ENCODE data around the gene DLG2. TPM values are rescaled to one million over a fixed set of nuclear protein-coding genes. Genes with fewer than 3 reads are reported as not detected.

Gene DLG2
- total and polyA plus RNA-seq, 2 of the 4 experiments (the other 2 are of a cell fraction), result 0.31 to 0.36 TPM

- TF ChIP-seq CEBPB (IDR thresholded peaks at IDR 0.05; ENCODE audit: low read depth, low read length) (no peak), MXI1 (IDR thresholded peaks at IDR 0.05; ENCODE audit: borderline replicate concordance, low read depth, low read length) (peak; percentile 34; the same call in 1 of the 2 replicates), NFE2L2 (IDR thresholded peaks at IDR 0.05; ENCODE audit: low read depth, low read length) (no peak)
Measured at GRCh38 chr11:85663753-85664614, 36.8 kb upstream of the DLG2 start (continued).

GRCh38 chr11:85663080-85663752 is 36.1 kb upstream of the DLG2 start:
- Histone ChIP-seq H2AK5ac (ENCODE audit: low read depth, low read length) (peak overlapping the region; percentile 77; the same call in 1 of the 2 replicates), H3K56ac (ENCODE audit: extremely low read depth, insufficient read depth, low read length) (peak overlapping the region; percentile 61; the same call in 1 of the 2 replicates), H3K9ac (ENCODE audit: low read depth, low read length) (peak overlapping the region; percentile 95), H2BK5ac (ENCODE audit: low read depth, low read length, poor library complexity, severe bottlenecking) (peak overlapping the region; percentile 84), H4K8ac (ENCODE audit: low read depth in 2 of 2, low read length in 2 of 2) (no peak overlapping the region), H4K5ac (ENCODE audit: low read depth, low read length) (no peak overlapping the region), H3K18ac (ENCODE audit: low read depth, low read length) (peak overlapping the region; percentile 10; the same call in 1 of the 2 replicates), H3K27ac (ENCODE audit: insufficient read depth, low read length) (peak overlapping the region; percentile 85), H3K4ac (ENCODE audit: low read depth, low read length) (peak overlapping the region; percentile 64), H3K4me2 (ENCODE audit: low read depth, low read length) (peak overlapping the region; percentile 97), H3K9me3 (ENCODE audit: control insufficient read depth, insufficient read depth, low read length) (no peaks in the 10 kb centered on the region), H2BK120ac (ENCODE audit: low read depth, low read length) (no peak overlapping the region), H3K14ac (replicated peaks; ENCODE audit: low read depth, low read length) (peak overlapping the region; percentile 94), H2AFZ (replicated peaks; ENCODE audit: low read length, poor library complexity) (no peak overlapping the region), H3K27me3 (ENCODE audit: control insufficient read depth, insufficient read depth, low read length) (no peaks in the 10 kb centered on the region), H3K23ac (ENCODE audit: low read depth, low read length) (peak overlapping the region; percentile 99), H3K36me3 (ENCODE audit: control insufficient read depth, insufficient read depth, low read length) (peaks cover 4% of the 10 kb centered on the region), H4K20me1 (ENCODE audit: insufficient read depth, low read length) (peaks cover 44% of the 10 kb centered on the region), H2AK9ac (replicated peaks; ENCODE audit: low read depth, low read length, poor library complexity) (peak overlapping the region; percentile 99), H3K79me1 (ENCODE audit: low read depth in 1 of 2, low read length in 2 of 2) (peaks cover 0 to 22% of the 10 kb centered on the region in 2 experiments; a peak in 3 of 4 replicates), H3K9me1 (ENCODE audit: insufficient read depth, low read length) (no peaks in the 10 kb centered on the region), H4K91ac (ENCODE audit: insufficient read depth, low read depth, low read length) (no peak overlapping the region), H2BK15ac (ENCODE audit: low read depth, low read length) (no peak overlapping the region), H3K4me3 (ENCODE audit: insufficient read depth, low read depth, low read length) (peak overlapping the region; percentile 96), H2BK20ac (ENCODE audit: low read depth, low read length) (no peak overlapping the region), H3K4me1 (ENCODE audit: control insufficient read depth, insufficient read depth, low read length) (no peaks in the 10 kb centered on the region; the same call in 1 of the 2 replicates)
- whole genome bisulfite sequencing, 2 experiments (ENCODE audit: extremely low coverage in 2 of 2, insufficient read length in 1 of 2), result 0% methylated on average over 1 of the region's 10 CpGs; no CpG with 5 or more reads in 1 of the 2 experiments
- ChIA-PET CTCF (interaction anchor here (0.7 kb wide), 2 partner anchors 18 to 27 kb away, joined by 3 read pairs; no protein-coding TSS in a partner anchor), POLR2A (ENCODE audit: unreplicated experiment) (no interaction called here)
- dilution Hi-C loops (cut with HindIII; ENCODE audit: low sequenced_read_pairs, unreplicated experiment) (no loop called here), in situ Hi-C loops (cut with MboI; ENCODE audit: low sequenced_read_pairs) (no loop called here), intact Hi-C loops (cut with micrococcal nuclease) (no loop called here)
- ATAC-seq (ENCODE audit: low read depth) (no peak), DNase-seq (no peak)
- TF ChIP-seq SMC3 (IDR thresholded peaks at IDR 0.05; ENCODE audit: low read depth, low read length) (no peak), CHD1 (IDR thresholded peaks at IDR 0.05; ENCODE audit: low read depth, low read length) (no peak), POLR2A (IDR thresholded peaks at IDR 0.05; ENCODE audit: low read depth, low read length) (no peak), RCOR1 (IDR thresholded peaks at IDR 0.05; ENCODE audit: insufficient replicate concordance, low read length) (no peak), MXI1 (IDR thresholded peaks at IDR 0.05; ENCODE audit: borderline replicate concordance, low read depth, low read length) (no peak), RAD21 (IDR thresholded peaks at IDR 0.05; ENCODE audit: low read length) (no peak), BHLHE40 (IDR thresholded peaks at IDR 0.05; ENCODE audit: low read depth, low read length) (no peak), RFX5 (IDR thresholded peaks at IDR 0.05; ENCODE audit: low read depth, low read length) (no peak), NFE2L2 (IDR thresholded peaks at IDR 0.05; ENCODE audit: low read depth, low read length) (no peak), MAFK (IDR thresholded peaks at IDR 0.05; ENCODE audit: low read depth, low read length) (no peak), ELK1 (IDR thresholded peaks at IDR 0.05; ENCODE audit: borderline replicate concordance, low read depth, low read length) (no peak), MAZ (IDR thresholded peaks at IDR 0.05; ENCODE audit: borderline replicate concordance, low read depth, low read length) (no peak)
- TSS peak; percentile 38 for BruUV-seq (replicated peaks)

Measured in IMR-90 (cell line).